GM12801 (cell line): ENCODE data around the gene SAP30L.

ENCODE experiments used
- CTCF ChIP-seq: IDR thresholded peaks from one replicate; pipeline ENCODE4 v1.5.1; 2011; ENCODE audit warnings: control low read depth; ENCODE audit not compliant: insufficient read length; ENCODE audit errors: extremely low read depth

SAP30L gene

GRCh38 chr5:154483654-154484392 lies 38.0 kb downstream of the SAP30L start:
- no peak for TF ChIP-seq CTCF

- TF ChIP-seq CTCF: no peak
These were observed 38.7 kb downstream of the SAP30L start for GRCh38 chr5:154484393-154485095.

GRCh38 chr5:154485096-154485491 lies 39.3 kb downstream of the SAP30L start:
- TF ChIP-seq CTCF: no peak

GRCh38 chr5:154485850-154486426 lies 40.1 kb downstream of the SAP30L start:
- no peak for TF ChIP-seq CTCF

- TF ChIP-seq CTCF: no peak
These were observed 40.6 kb downstream of the SAP30L start for GRCh38 chr5:154486427-154486866.

- TF ChIP-seq CTCF: no peak
These were observed 41.7 kb downstream of the SAP30L start for GRCh38 chr5:154487541-154487940.

GRCh38 chr5:154491941-154492340 lies 46.1 kb downstream of the SAP30L start:
- TF ChIP-seq CTCF: no peak
